ENCODE data around the gene PRKN.

Gene PRKN

DNA sequence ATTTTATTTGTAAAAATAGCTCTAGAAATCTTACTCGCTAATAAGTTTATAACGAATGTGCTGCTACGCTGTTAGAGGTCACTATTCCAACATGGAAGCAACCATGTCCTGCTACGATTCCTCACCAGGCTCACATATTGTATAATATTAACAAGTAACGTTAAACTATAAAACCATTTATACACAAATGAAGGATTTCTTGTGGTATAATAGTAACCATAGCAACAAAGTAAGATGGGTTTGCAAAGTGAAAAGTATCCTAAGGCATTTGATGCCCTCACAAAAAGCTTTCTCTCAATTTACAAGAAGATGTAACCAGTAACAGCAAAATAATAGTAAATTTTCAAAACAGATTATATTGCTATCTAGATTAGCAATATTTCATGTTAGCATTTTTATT is 117.2 kb downstream of the PRKN start:
- TF ChIP-seq MYC (IDR thresholded peaks at IDR 0.05; ENCODE audit: low read depth, low read length) (no peak), POLR2A (IDR thresholded peaks at IDR 0.05; ENCODE audit: extremely low read depth, insufficient read length) (no peak)
- TF ChIP-seq, protein P1, sequence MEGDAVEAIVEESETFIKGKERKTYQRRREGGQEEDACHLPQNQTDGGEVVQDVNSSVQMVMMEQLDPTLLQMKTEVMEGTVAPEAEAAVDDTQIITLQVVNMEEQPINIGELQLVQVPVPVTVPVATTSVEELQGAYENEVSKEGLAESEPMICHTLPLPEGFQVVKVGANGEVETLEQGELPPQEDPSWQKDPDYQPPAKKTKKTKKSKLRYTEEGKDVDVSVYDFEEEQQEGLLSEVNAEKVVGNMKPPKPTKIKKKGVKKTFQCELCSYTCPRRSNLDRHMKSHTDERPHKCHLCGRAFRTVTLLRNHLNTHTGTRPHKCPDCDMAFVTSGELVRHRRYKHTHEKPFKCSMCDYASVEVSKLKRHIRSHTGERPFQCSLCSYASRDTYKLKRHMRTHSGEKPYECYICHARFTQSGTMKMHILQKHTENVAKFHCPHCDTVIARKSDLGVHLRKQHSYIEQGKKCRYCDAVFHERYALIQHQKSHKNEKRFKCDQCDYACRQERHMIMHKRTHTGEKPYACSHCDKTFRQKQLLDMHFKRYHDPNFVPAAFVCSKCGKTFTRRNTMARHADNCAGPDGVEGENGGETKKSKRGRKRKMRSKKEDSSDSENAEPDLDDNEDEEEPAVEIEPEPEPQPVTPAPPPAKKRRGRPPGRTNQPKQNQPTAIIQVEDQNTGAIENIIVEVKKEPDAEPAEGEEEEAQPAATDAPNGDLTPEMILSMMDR (IDR thresholded peaks at IDR 0.05; ENCODE audit: low read depth, low read length) = no peak
- TF ChIP-seq, protein P2, sequence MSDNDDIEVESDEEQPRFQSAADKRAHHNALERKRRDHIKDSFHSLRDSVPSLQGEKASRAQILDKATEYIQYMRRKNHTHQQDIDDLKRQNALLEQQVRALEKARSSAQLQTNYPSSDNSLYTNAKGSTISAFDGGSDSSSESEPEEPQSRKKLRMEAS (IDR thresholded peaks at IDR 0.05; ENCODE audit: low read depth, low read length) = no peak
- no peak overlapping the region for H3K4me3 ChIP-seq (ENCODE audit: low read depth, low read length)
- no peak for DNase-seq (ENCODE audit: low read depth)

DNA sequence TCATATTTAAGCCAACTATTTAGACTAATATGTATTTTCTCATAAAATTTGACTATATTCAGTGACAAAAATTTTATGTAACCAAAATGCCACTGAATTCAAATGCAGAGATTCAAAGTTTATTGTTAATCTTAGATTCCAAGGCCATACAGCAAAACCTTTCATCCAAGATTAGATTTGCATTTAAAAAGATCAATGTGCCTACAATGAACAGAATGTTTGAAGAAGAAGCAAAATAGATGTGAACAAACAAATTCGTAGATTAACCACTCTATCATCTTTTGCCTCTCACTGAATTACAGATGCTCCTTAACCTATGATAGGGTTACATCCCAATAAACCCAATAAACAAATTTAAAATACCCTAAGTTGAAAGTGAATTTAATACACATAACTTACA is 121.7 kb downstream of the PRKN start:
- H3K4me3 ChIP-seq (ENCODE audit: low read depth, low read length) = no peak overlapping the region
- TF ChIP-seq MYC (IDR thresholded peaks at IDR 0.05; ENCODE audit: low read depth, low read length) (no peak), POLR2A (IDR thresholded peaks at IDR 0.05; ENCODE audit: extremely low read depth, insufficient read length) (no peak)
- TF ChIP-seq, protein P2 (IDR thresholded peaks at IDR 0.05; ENCODE audit: low read depth, low read length) = no peak
- TF ChIP-seq, protein P1 (IDR thresholded peaks at IDR 0.05; ENCODE audit: low read depth, low read length) = no peak
- no peak for DNase-seq (ENCODE audit: low read depth)

DNA sequence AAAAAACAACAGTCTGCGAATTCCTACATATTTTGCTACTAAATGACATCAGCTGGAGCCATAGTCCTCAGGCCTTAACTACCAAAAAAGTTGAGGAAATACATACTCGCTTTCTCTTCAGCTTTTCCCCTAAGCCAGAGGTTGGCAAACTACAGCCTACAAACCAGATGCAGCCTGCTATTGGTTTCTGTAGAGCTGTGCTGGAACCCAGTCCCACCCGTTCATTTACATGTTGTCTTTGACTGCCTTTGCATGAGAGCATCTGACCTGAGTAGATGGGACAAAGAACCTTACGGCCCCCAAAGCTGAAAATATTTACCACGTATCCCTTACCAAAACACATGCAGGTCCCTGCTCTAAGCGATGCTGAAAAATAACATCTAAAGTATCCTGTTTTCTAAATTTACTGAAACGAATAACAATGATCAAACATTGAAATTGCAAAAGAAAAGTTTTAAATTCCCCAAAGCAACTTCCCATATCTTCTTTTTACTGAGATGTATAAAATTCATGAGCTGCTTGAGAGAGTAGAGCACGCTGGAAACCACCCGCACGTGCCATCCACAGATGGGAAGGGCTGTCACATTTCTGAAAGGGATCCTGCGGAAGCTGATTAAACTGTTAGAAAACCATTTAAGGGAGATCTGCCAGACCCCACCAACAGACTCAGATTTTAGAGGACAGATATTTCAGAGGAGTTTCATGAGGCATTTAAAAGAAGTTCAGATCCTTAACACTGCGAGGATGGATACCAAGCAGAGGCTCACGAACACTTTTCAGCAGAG is 124.1 kb downstream of the PRKN start:
- no peak for DNase-seq (ENCODE audit: low read depth)
- TF ChIP-seq MYC (IDR thresholded peaks at IDR 0.05; ENCODE audit: low read depth, low read length) = no peak
- TF ChIP-seq, protein P1 (IDR thresholded peaks at IDR 0.05; ENCODE audit: low read depth, low read length) = no peak
- no peak for TF ChIP-seq POLR2A (IDR thresholded peaks at IDR 0.05; ENCODE audit: extremely low read depth, insufficient read length)
- TF ChIP-seq, protein P2 (IDR thresholded peaks at IDR 0.05; ENCODE audit: low read depth, low read length) = no peak

DNA sequence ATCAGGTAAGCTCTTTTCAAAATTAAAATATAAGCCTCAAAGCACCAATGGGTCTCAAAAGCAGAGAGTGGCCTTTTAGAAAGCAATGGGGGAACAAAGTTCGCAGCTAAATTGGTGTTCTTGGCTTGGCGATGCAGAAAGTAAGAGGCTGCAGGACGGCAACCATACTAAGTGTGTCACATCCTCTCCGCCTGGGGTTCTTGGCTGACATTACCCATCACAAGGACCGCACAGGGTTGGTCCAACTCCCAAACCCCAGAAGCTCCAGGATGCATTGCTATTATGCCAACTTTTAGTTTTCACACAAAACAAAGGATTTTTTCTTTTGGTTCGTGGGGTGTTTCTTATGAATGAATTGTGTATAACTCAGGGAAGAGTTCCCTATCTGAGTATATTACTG is 124.8 kb downstream of the PRKN start:
- TF ChIP-seq, protein P1 (IDR thresholded peaks at IDR 0.05; ENCODE audit: low read depth, low read length) = no peak
- H3K4me3 ChIP-seq (ENCODE audit: low read depth, low read length) = no peak overlapping the region
- no peak for DNase-seq (ENCODE audit: low read depth)

More for the DNA sequence above, 124.1 kb downstream of the PRKN start:
- no peak overlapping the region for H3K4me3 ChIP-seq (ENCODE audit: low read depth, low read length)

DNA sequence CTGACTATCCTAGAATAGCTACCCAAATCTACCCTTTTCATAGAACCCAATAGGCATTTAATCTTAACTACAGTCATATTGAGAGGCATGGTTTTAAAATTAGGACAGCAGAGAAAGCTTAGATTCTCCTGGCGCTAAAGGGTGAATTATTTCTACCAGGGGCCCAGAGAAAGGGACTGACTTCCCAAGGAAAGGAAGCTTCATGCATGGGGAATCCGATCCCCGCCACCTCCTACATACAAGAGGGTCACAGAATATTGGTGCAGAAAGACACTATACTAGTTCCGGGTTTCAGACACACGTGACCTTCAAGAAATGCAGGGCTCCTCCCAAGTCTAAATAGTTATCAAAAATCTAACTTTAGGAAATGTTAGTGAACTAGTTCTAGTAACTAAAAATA is 130.9 kb downstream of the PRKN start:
- H3K4me3 ChIP-seq (ENCODE audit: low read depth, low read length) = no peak overlapping the region
- TF ChIP-seq, protein P1 (IDR thresholded peaks at IDR 0.05; ENCODE audit: low read depth, low read length) = no peak
- TF ChIP-seq MYC (IDR thresholded peaks at IDR 0.05; ENCODE audit: low read depth, low read length) (no peak), POLR2A (IDR thresholded peaks at IDR 0.05; ENCODE audit: extremely low read depth, insufficient read length) (no peak)
- TF ChIP-seq, protein P2 (IDR thresholded peaks at IDR 0.05; ENCODE audit: low read depth, low read length) = no peak
- DNase-seq (ENCODE audit: low read depth) = no peak
